ENCODE results near the gene NUDT1.

DNA sequence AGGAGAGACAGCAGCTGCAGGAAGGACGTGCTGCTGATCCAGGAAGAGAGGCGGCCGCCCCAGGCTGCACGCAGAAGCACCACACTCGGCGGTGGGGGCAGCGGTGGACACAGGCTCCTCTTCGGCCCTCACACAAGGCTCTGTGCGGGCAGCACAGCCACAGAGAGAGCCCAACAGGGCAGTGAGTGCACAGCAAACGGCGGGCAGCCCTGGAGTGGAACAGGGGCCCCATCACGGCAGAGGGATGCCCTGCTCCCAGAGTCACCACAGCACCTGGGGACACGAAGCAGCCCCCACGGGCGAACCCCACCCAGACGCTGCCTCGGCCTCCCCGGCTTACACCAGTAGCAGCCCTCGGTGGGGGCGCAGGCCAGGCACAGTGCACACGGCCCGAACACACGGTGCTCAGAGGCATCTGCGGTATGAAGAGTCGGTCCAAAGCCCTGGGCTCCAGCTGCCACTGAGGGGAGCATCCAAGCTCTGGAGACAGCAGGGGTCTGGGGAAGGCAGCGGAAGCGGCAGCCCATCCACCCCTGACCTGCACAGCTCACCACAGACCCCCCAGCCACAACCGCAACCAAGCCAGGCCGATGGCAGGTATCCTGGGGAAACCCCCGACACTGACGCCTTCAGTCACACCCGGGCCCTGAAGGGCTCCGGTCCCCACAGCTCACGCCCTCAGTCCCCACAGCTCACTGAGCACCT, 16.8 kb downstream of the NUDT1 start:
- TF ChIP-seq, protein P1, sequence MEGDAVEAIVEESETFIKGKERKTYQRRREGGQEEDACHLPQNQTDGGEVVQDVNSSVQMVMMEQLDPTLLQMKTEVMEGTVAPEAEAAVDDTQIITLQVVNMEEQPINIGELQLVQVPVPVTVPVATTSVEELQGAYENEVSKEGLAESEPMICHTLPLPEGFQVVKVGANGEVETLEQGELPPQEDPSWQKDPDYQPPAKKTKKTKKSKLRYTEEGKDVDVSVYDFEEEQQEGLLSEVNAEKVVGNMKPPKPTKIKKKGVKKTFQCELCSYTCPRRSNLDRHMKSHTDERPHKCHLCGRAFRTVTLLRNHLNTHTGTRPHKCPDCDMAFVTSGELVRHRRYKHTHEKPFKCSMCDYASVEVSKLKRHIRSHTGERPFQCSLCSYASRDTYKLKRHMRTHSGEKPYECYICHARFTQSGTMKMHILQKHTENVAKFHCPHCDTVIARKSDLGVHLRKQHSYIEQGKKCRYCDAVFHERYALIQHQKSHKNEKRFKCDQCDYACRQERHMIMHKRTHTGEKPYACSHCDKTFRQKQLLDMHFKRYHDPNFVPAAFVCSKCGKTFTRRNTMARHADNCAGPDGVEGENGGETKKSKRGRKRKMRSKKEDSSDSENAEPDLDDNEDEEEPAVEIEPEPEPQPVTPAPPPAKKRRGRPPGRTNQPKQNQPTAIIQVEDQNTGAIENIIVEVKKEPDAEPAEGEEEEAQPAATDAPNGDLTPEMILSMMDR (IDR thresholded peaks at IDR 0.05; ENCODE audit: insufficient read depth, low read length, poor library complexity, severe bottlenecking) = no peak
- no peak for TF ChIP-seq EZH2phosphoT487 (conservative IDR thresholded peaks at IDR 0.05; ENCODE audit: low read length)

Measured in SU-DHL-6 (cell line).